IPS-NIHi7 (cell line): Measurements from ENCODE around the gene UBE3C.
"Not testable (repeated sequence)": the region's sequence is repeated elsewhere in the genome, so short reads cannot be mapped to it uniquely, and the experiment has no call there.

Experiments used
- DNase-seq: peaks from one replicate; pipeline ENCODE4 v3.0.0; 2012; ENCODE audit warnings: mixed read lengths; ENCODE audit errors: extremely low spot score

The UBE3C gene

GRCh38 chr7:157130849-157131248 lies 7.9 kb upstream of the UBE3C start:
- DNase-seq: not testable (repeated sequence)

GRCh38 chr7:157132796-157133195 lies 5.9 kb upstream of the UBE3C start:
- DNase-seq: no peak

- no peak for DNase-seq
These were observed 5.4 kb upstream of the UBE3C start for GRCh38 chr7:157133304-157133703.

GRCh38 chr7:157136372-157136771 lies 2.4 kb upstream of the UBE3C start:
- no peak for DNase-seq

GRCh38 chr7:157138101-157138423 lies 664 bp upstream of the UBE3C start:
- DNase-seq: no peak

GRCh38 chr7:157139111-157139809 lies 534 bp downstream of the UBE3C start:
- DNase-seq: no peak

GRCh38 chr7:157139810-157140510 lies 1.2 kb downstream of the UBE3C start:
- no peak for DNase-seq

- DNase-seq: no peak
These were observed 1.8 kb downstream of the UBE3C start for GRCh38 chr7:157140511-157140905.

GRCh38 chr7:157141525-157142060 lies 2.9 kb downstream of the UBE3C start:
- no peak for DNase-seq

- no peak for DNase-seq
These were observed 5.1 kb downstream of the UBE3C start for GRCh38 chr7:157143788-157144187.

GRCh38 chr7:157149317-157149716 lies 10.6 kb downstream of the UBE3C start:
- no peak for DNase-seq

- DNase-seq: peak; percentile 50
These were observed 12.2 kb downstream of the UBE3C start for GRCh38 chr7:157150882-157151281.

GRCh38 chr7:157151626-157152339 lies 13.1 kb downstream of the UBE3C start:
- DNase-seq: no peak

- DNase-seq: no peak
These were observed 13.7 kb downstream of the UBE3C start for GRCh38 chr7:157152391-157152937.

GRCh38 chr7:157153260-157153659 lies 14.5 kb downstream of the UBE3C start:
- no peak for DNase-seq

GRCh38 chr7:157155959-157156358 lies 17.2 kb downstream of the UBE3C start:
- DNase-seq: no peak

GRCh38 chr7:157158400-157158799 lies 19.7 kb downstream of the UBE3C start:
- no peak for DNase-seq

GRCh38 chr7:157159537-157159936 lies 20.8 kb downstream of the UBE3C start:
- not testable (repeated sequence) for DNase-seq

GRCh38 chr7:157160433-157160832 lies 21.7 kb downstream of the UBE3C start:
- DNase-seq: no peak

GRCh38 chr7:157165987-157166386 lies 27.3 kb downstream of the UBE3C start:
- DNase-seq: no peak

- DNase-seq: no peak
These were observed 29.8 kb downstream of the UBE3C start for GRCh38 chr7:157168571-157168970.

GRCh38 chr7:157176771-157177170 lies 38.0 kb downstream of the UBE3C start:
- no peak for DNase-seq
